ENCODE results near the gene TEAD4.

TEAD4 gene

GRCh38 chr12:3047961-3048360 lies 88.8 kb downstream of the TEAD4 start:
- H3K27ac ChIP-seq (ENCODE audit: low read length) = no peak overlapping the region
- no peaks in the 10 kb centered on the region for H3K27me3 ChIP-seq (ENCODE audit: control insufficient read depth in 1 of 2, insufficient read depth in 2 of 2, low read length in 2 of 2)
- no peaks in the 10 kb centered on the region for H3K36me3 ChIP-seq (ENCODE audit: control insufficient read depth in 2 of 2, insufficient read depth in 2 of 2, low read length in 2 of 2)
- no peak overlapping the region for H3K4me3 ChIP-seq (ENCODE audit: low read length in 2 of 2)
- H3K9ac ChIP-seq (ENCODE audit: low read length in 2 of 2) = no peak overlapping the region
- H3K9me3 ChIP-seq (ENCODE audit: control insufficient read depth in 2 of 2, low read length in 2 of 2) = no peaks in the 10 kb centered on the region
- H3K4me1 ChIP-seq (ENCODE audit: control insufficient read depth, insufficient read depth, low read length) = peaks cover 5% of the 10 kb centered on the region

DNA sequence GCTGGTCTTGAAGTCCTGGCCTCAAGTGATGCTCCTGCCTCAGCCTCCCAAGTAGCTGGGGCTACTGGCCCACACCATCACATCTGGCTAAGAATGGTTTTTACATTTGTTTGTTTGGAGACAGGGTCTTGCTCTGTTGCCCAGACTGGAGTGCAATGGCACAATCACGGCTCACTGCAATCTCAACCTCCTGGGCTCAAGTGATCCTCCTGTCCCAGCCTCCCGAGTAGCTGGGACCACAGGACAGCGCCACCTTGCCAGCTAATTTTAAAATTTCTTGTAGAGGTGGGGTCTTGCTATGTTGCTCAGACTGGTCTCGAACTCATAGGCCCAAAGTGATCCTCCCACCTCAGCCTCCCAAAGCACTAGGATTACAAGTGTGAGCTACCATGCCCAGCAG lies 89.3 kb downstream of the TEAD4 start:
- H3K4me1 ChIP-seq (ENCODE audit: control insufficient read depth, insufficient read depth, low read length) = peaks cover 5% of the 10 kb centered on the region
- H3K36me3 ChIP-seq (ENCODE audit: control insufficient read depth in 2 of 2, insufficient read depth in 2 of 2, low read length in 2 of 2) = no peaks in the 10 kb centered on the region
- H3K9ac ChIP-seq (ENCODE audit: low read length in 2 of 2) = no peak overlapping the region
- H3K9me3 ChIP-seq (ENCODE audit: control insufficient read depth in 2 of 2, low read length in 2 of 2) = no peaks in the 10 kb centered on the region
- no peak overlapping the region for H3K27ac ChIP-seq (ENCODE audit: low read length)
- H3K4me3 ChIP-seq (ENCODE audit: low read length in 2 of 2) = no peak overlapping the region
- H3K27me3 ChIP-seq (ENCODE audit: control insufficient read depth in 1 of 2, insufficient read depth in 2 of 2, low read length in 2 of 2) = no peaks in the 10 kb centered on the region

GRCh38 chr12:3049176-3049575 lies 90.0 kb downstream of the TEAD4 start:
- Histone ChIP-seq H3K27ac (ENCODE audit: low read length) (no peak overlapping the region), H3K9me3 (ENCODE audit: control insufficient read depth in 2 of 2, low read length in 2 of 2) (no peaks in the 10 kb centered on the region), H3K4me3 (ENCODE audit: low read length in 2 of 2) (no peak overlapping the region), H3K27me3 (ENCODE audit: control insufficient read depth in 1 of 2, insufficient read depth in 2 of 2, low read length in 2 of 2) (no peaks in the 10 kb centered on the region), H3K36me3 (ENCODE audit: control insufficient read depth in 2 of 2, insufficient read depth in 2 of 2, low read length in 2 of 2) (no peaks in the 10 kb centered on the region), H3K4me1 (ENCODE audit: control insufficient read depth, insufficient read depth, low read length) (peaks cover 5% of the 10 kb centered on the region), H3K9ac (ENCODE audit: low read length in 2 of 2) (no peak overlapping the region)

GRCh38 chr12:3049611-3050249 lies 90.5 kb downstream of the TEAD4 start:
- Histone ChIP-seq H3K4me3 (ENCODE audit: low read length in 2 of 2) (no peak overlapping the region), H3K4me1 (ENCODE audit: control insufficient read depth, insufficient read depth, low read length) (peaks cover 8% of the 10 kb centered on the region), H3K9me3 (ENCODE audit: control insufficient read depth in 2 of 2, low read length in 2 of 2) (no peaks in the 10 kb centered on the region), H3K36me3 (ENCODE audit: control insufficient read depth in 2 of 2, insufficient read depth in 2 of 2, low read length in 2 of 2) (no peaks in the 10 kb centered on the region), H3K9ac (ENCODE audit: low read length in 2 of 2) (no peak overlapping the region), H3K27ac (ENCODE audit: low read length) (no peak overlapping the region), H3K27me3 (ENCODE audit: control insufficient read depth in 1 of 2, insufficient read depth in 2 of 2, low read length in 2 of 2) (no peaks in the 10 kb centered on the region)

- Histone ChIP-seq H3K4me1 (ENCODE audit: control insufficient read depth, insufficient read depth, low read length) (peaks cover 25% of the 10 kb centered on the region), H3K9ac (ENCODE audit: low read length in 2 of 2) (no peak overlapping the region), H3K36me3 (ENCODE audit: control insufficient read depth in 2 of 2, insufficient read depth in 2 of 2, low read length in 2 of 2) (no peaks in the 10 kb centered on the region), H3K27me3 (ENCODE audit: control insufficient read depth in 1 of 2, insufficient read depth in 2 of 2, low read length in 2 of 2) (no peaks in the 10 kb centered on the region), H3K4me3 (ENCODE audit: low read length in 2 of 2) (no peak overlapping the region), H3K9me3 (ENCODE audit: control insufficient read depth in 2 of 2, low read length in 2 of 2) (no peaks in the 10 kb centered on the region), H3K27ac (ENCODE audit: low read length) (no peak overlapping the region)
Measured at GRCh38 chr12:3054374-3054773, 95.2 kb downstream of the TEAD4 start.

DNA sequence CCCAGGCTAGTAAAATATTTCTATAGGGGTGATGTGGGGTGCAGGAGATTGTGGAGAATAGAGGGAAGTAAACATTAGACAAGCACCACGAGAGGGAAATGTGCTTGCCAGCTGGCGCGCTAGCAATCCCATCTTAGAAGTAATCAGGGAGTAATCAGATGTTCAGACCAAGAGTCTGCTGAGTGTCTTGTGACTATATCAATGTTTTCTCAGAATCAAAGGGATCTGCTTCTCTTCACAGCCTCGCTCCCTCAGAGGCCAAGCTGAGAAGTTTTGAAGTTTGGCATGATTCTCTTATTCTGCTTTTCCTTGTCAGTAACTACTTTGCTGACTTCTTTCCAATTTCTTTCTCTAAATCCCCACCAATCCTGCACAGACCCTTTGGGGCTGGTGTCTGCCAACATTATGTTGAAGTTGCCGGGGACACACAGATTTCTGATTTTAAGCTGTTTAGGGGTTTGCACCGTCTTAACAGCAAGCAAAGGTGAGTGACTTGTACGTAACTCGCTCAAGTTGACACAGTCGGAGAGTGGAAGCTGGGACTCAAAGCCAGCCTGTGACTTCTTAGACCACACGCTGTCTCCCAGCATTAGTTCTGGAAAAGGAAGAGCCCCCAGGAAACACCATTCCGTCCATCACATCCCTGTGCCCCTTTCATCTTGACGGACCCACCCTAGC lies 96.0 kb downstream of the TEAD4 start:
- Histone ChIP-seq H3K9ac (ENCODE audit: low read length in 2 of 2) (no peak overlapping the region), H3K4me3 (ENCODE audit: low read length in 2 of 2) (peak overlapping the region in 1 of 2 donors; percentile 49), H3K4me1 (ENCODE audit: control insufficient read depth, insufficient read depth, low read length) (peaks cover 20% of the 10 kb centered on the region), H3K9me3 (ENCODE audit: control insufficient read depth in 2 of 2, low read length in 2 of 2) (no peaks in the 10 kb centered on the region), H3K27me3 (ENCODE audit: control insufficient read depth in 1 of 2, insufficient read depth in 2 of 2, low read length in 2 of 2) (no peaks in the 10 kb centered on the region), H3K27ac (ENCODE audit: low read length) (peak overlapping the region; percentile 75), H3K36me3 (ENCODE audit: control insufficient read depth in 2 of 2, insufficient read depth in 2 of 2, low read length in 2 of 2) (no peaks in the 10 kb centered on the region)

DNA sequence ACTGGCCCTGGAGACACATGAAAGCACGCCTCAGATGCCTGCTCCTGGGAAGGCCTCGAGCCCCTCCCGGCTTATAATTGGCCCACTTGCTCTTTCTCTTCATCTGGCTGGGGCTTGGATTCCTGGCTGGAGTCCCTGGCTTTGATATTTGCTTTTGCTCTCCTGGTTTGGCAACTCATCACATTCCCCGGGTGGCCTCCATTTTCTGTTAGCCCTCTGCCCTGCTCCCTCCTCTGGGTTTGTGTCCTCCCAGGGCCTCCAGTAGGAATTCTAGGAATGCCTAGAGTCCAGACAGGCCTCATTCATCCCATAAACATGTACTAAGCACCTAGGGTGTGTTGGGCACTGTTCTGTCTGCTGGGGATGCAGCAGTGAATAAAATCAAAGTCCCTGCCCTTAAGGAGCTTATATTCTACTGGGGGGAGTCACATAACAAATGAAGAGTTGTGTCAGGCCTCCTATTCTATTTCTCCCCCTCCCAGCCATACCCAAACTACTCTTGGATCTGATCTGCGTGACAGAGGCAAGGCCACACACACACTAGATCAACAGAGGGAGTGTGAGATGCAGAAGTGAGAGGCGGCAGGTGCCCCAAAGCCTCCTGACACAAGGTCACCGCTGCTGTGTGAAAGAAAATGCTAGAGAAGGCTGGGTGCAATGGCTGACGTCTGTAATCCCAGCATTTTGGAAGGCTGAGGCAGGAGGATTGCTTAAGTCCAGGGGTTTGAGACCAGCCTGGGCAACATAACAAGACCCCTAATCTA lies 96.7 kb downstream of the TEAD4 start:
- H3K4me1 ChIP-seq (ENCODE audit: control insufficient read depth, insufficient read depth, low read length) = peaks cover 21% of the 10 kb centered on the region
- H3K9me3 ChIP-seq (ENCODE audit: control insufficient read depth in 2 of 2, low read length in 2 of 2) = no peaks in the 10 kb centered on the region
- peaks cover 0 to 2% of the 10 kb centered on the region in 2 donors for H3K27me3 ChIP-seq (ENCODE audit: control insufficient read depth in 1 of 2, insufficient read depth in 2 of 2, low read length in 2 of 2)
- peak overlapping the region in 1 of 2 donors; percentile 49 for H3K4me3 ChIP-seq (ENCODE audit: low read length in 2 of 2)
- peak overlapping the region; percentile 75 for H3K27ac ChIP-seq (ENCODE audit: low read length)
- no peaks in the 10 kb centered on the region for H3K36me3 ChIP-seq (ENCODE audit: control insufficient read depth in 2 of 2, insufficient read depth in 2 of 2, low read length in 2 of 2)
- no peak overlapping the region for H3K9ac ChIP-seq (ENCODE audit: low read length in 2 of 2)

DNA sequence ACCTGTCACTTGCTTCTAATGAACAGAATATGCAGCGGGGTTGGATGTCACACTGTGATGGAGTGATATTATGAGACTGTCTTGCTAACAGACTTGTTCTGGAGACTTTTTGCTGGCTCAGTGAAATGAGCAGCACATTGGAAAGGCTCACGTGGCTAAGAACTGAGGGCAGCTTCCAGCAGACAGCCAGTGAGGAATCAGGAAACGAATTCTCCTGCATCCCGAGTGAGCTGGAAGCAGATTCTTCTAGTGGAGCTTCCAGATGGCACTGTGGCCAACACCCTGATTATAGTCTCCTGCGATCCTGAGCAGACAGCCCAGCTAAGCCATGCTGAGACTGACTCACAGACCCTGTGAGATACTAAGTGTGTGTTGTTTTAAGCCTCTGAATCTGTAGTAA lies 101.9 kb downstream of the TEAD4 start:
- Histone ChIP-seq H3K4me3 (ENCODE audit: low read length in 2 of 2) (no peak overlapping the region), H3K9ac (ENCODE audit: low read length in 2 of 2) (no peak overlapping the region), H3K36me3 (ENCODE audit: control insufficient read depth in 2 of 2, insufficient read depth in 2 of 2, low read length in 2 of 2) (no peaks in the 10 kb centered on the region), H3K27me3 (ENCODE audit: control insufficient read depth in 1 of 2, insufficient read depth in 2 of 2, low read length in 2 of 2) (peaks cover 0 to 2% of the 10 kb centered on the region in 2 donors), H3K4me1 (ENCODE audit: control insufficient read depth, insufficient read depth, low read length) (peaks cover 9% of the 10 kb centered on the region), H3K27ac (ENCODE audit: low read length) (no peak overlapping the region), H3K9me3 (ENCODE audit: control insufficient read depth in 2 of 2, low read length in 2 of 2) (no peaks in the 10 kb centered on the region)

- peaks cover 5% of the 10 kb centered on the region for H3K4me1 ChIP-seq (ENCODE audit: control insufficient read depth, insufficient read depth, low read length)
- no peak overlapping the region for H3K9ac ChIP-seq (ENCODE audit: low read length in 2 of 2)
- H3K27me3 ChIP-seq (ENCODE audit: control insufficient read depth in 1 of 2, insufficient read depth in 2 of 2, low read length in 2 of 2) = peaks cover 0 to 2% of the 10 kb centered on the region in 2 donors
- H3K4me3 ChIP-seq (ENCODE audit: low read length in 2 of 2) = no peak overlapping the region
- H3K36me3 ChIP-seq (ENCODE audit: control insufficient read depth in 2 of 2, insufficient read depth in 2 of 2, low read length in 2 of 2) = no peaks in the 10 kb centered on the region
- H3K27ac ChIP-seq (ENCODE audit: low read length) = no peak overlapping the region
- H3K9me3 ChIP-seq (ENCODE audit: control insufficient read depth in 2 of 2, low read length in 2 of 2) = no peaks in the 10 kb centered on the region
Measured at GRCh38 chr12:3061501-3062215, 102.5 kb downstream of the TEAD4 start.

DNA sequence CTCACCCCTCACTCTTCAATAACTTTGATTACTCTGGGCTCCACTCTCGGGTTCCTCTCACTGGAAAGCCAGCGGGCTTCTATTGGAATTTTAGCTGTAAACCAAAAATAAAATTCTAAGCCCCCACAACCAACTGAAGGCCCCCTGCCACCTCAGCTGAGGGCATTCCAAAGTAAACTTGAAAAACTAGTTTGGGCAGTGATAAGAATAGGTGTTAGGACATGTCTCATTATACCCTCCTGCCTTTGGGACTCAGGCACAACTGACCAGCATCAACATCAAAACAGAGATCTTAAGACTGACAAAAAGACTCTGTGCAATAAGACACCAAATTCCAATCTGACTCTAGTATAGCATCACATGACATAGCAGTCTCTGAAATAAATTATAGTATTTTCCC lies 106.1 kb downstream of the TEAD4 start:
- no peak overlapping the region for H3K4me3 ChIP-seq (ENCODE audit: low read length in 2 of 2)
- H3K4me1 ChIP-seq (ENCODE audit: control insufficient read depth, insufficient read depth, low read length) = peaks cover 5% of the 10 kb centered on the region
- peaks cover 0 to 2% of the 10 kb centered on the region in 2 donors for H3K27me3 ChIP-seq (ENCODE audit: control insufficient read depth in 1 of 2, insufficient read depth in 2 of 2, low read length in 2 of 2)

More for the DNA sequence above, 106.1 kb downstream of the TEAD4 start:
- H3K9me3 ChIP-seq (ENCODE audit: control insufficient read depth in 2 of 2, low read length in 2 of 2) = no peaks in the 10 kb centered on the region
- H3K36me3 ChIP-seq (ENCODE audit: control insufficient read depth in 2 of 2, insufficient read depth in 2 of 2, low read length in 2 of 2) = no peaks in the 10 kb centered on the region
- no peak overlapping the region for H3K9ac ChIP-seq (ENCODE audit: low read length in 2 of 2)
- no peak overlapping the region for H3K27ac ChIP-seq (ENCODE audit: low read length)
